Adrenal gland (tissue), 5 donors: ENCODE data around the gene PRR33.

ENCODE experiments used
- CTCF ChIP-seq, 6 experiments: fragments of 450-650 bp in 4 of 6; fragments of 200-600 bp in 2 of 6; sonication (generic) in 1 of 6; IDR thresholded peaks; 1 replicate in 5 of 6; 2 replicates in 1 of 6; pipeline versions ENCODE4 v1.5.1 to v1.8.0; 2016 to 2021; ENCODE audit warnings: antibody characterized with exemption in 6 of 6, mild to moderate bottlenecking in 2 of 6, moderate library complexity in 1 of 6
- POLR2A ChIP-seq, 2 donors: fragments of 450-650 bp; IDR thresholded peaks; one replicate each; pipeline ENCODE4 v1.6.1; 2017; ENCODE audit warnings: antibody characterized with exemption in 2 of 2, mild to moderate bottlenecking in 2 of 2, moderate library complexity in 1 of 2
- donor health status: DM: no; HTN: no; CAD: no.

GRCh38 chr11:1876361-1877063 lies 15.2 kb downstream of the PRR33 start:
- TF ChIP-seq CTCF (IDR thresholded peaks at IDR 0.05) = peak; percentile 49 to 68 (median 61)
- no peak for TF ChIP-seq POLR2A (IDR thresholded peaks at IDR 0.05)
